Effector CD8-positive, alpha-beta T cell (primary cell): ENCODE measurements around the gene BBOX1.
"Not testable (repeated sequence)": the region's sequence is repeated elsewhere in the genome, so short reads cannot be mapped to it uniquely, and the experiment has no call there.

Experiments used
- DNase-seq: peaks from one replicate; lab custom pipeline; 2025; lab: John Stamatoyannopoulos, UW

Gene BBOX1

DNA sequence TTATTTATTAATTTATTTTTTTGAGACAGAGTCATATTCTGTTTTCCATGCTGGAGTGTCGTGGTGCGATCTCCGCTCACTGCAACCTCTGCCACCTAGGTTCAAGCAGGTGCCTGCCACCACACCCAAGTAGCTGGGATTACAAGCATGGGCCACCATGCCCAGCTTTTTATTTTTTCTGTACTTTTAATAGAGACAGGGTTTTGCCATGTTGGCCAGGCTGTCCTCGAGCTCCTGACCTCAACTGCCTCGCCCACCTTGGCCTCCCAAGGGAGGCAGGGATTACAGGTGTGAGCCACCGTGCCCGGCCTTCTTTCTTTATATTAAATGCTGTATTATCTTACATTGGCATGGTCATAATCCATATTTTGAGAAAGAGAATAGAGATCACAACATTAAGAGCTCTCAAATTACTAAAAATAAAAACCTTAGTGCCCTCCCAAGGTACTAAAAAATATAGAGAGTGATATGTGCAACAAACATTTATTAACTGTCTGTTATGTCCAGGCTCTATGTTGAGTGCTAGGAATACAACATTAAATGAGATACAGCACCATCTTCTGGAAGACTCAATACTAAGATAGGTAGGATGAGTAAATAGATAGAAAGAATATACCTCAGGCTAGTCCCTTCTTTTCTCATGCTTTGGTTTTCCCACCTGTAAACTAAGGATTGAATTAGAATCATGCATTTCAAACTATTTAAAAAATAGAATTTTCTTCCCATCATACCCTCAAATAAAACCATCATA lies 84.1 kb downstream of the BBOX1 start:
- DNase-seq: no peak

DNA sequence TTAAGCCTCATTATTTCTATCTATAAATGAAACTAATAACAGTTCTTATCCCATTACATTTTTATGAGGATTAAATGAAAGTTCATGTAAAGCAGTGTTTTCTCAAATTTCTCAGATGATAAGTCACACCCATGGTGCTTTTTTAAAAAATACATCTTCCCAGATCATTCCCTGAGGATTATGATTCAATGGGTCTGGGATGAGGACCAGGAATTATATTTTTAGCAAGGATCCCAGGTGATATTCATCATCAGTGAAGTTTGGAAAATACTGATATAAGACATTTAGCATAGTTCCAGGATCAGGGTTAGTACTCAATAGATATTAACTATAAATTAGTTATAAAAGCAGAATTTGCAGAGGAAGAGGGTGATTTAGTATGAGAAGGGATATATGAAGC lies 89.1 kb downstream of the BBOX1 start:
- DNase-seq: no peak

- no peak for DNase-seq
Observed at GRCh38 chr11:27130806-27131205, 90.2 kb downstream of the BBOX1 start.

- DNase-seq: not testable (repeated sequence)
Observed at GRCh38 chr11:27135924-27136329, 95.3 kb downstream of the BBOX1 start.

- DNase-seq: no peak
Observed at GRCh38 chr11:27138716-27139115, 98.1 kb downstream of the BBOX1 start.

- no peak for DNase-seq
Observed at GRCh38 chr11:27139742-27140367, 99.2 kb downstream of the BBOX1 start.

GRCh38 chr11:27141576-27141975 lies 101.0 kb downstream of the BBOX1 start:
- no peak for DNase-seq

DNA sequence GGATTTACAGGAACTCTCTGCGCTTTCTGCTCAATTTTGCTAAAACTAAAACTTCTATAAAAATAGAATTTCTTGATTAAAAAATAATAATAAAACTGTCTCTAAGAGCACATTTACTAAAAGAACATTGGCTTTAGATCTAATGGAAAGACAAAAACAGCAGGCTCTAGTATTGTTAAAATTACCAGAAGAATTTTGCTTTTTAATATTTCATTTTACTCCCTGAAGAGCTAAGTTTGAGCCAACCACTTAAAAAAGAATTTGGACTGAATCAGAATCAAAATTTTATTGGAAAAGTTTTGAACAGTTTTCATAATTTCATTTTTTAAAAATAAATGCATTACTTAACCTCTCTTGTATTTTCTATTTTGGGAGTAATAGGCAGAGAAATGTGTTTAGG lies 107.3 kb downstream of the BBOX1 start:
- no peak for DNase-seq

GRCh38 chr11:27148506-27148905 lies 107.9 kb downstream of the BBOX1 start:
- DNase-seq: no peak

GRCh38 chr11:27150098-27150497 lies 109.5 kb downstream of the BBOX1 start:
- DNase-seq: no peak

GRCh38 chr11:27153136-27153535 lies 112.5 kb downstream of the BBOX1 start:
- no peak for DNase-seq

DNA sequence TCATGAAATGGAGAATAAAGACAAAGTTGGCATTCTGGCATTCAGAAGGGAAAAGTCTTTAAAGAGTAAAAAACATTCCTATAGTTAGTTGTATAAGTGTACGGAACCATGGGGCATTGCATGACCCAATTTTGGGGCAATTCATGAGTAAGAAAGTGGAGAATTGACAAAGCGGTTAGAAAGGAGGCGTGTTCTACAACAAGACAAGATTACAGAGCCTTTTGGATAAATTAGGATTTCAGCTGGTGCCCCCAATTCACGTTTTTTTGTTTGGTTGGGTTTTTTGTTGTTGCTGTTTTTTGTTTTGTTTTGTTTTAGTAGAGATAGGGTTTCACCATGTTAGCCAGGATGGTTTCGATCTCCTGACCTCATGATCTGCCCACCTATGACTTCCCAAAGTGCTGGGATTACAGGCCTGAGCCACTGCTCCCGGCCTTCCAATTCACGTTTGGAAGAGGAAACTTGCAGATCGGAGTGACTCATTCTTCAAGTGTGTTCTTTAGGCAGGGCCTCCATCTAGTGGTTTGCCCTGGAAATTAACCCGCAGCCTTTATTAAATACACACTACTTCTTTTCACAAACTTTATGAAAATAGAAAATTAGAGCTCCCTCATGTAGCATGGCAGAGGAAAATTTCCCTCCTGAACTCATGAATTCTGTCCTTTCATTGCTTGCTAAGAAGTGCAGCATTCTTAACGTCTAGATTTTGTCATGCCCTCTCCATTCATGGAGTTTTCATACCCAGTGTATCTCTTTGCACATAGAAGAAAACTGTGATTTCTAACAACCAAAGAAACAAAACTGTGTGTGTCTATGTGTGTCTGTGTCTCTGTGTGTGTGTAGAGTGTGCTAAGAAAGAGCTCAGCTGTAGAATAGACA lies 118.1 kb downstream of the BBOX1 start:
- no peak for DNase-seq

DNA sequence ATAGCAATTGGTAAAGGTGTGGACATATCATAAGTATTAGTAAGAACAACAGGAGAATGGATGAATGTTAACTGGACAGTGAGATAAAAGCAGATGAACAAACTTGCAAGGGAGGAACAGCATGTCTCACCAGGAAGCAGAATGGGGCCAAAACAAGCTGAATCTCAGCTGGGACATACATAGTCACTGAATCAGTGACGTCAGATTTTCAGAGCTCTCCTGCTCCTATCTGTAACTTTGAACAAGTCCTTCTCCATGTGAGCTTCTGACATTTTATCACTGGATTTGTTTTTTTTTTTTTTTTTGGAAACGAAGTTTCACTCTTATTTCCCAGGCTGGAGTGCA lies 118.7 kb downstream of the BBOX1 start:
- DNase-seq: no peak

- no peak for DNase-seq
Observed at GRCh38 chr11:27161071-27161470, 120.5 kb downstream of the BBOX1 start.

DNA sequence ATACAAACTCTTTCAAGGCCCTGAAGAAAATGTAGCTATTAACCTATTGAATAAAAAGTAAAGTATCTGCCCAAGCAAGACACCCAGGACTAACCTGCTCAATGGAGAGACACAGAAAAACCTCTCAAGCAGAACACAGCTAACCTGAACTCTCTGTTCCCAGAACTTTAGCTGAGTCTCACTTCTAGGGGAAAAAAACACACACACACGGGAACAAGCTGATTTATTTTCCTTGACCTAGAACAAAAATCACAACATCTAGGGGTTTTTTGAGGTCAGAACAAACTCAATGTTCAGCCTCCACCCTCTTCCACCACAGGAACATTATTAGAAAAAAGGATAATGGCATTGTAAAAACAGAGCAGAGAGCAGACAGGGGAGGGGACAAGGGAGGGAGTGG lies 121.6 kb downstream of the BBOX1 start:
- DNase-seq: no peak

- DNase-seq: no peak
Observed at GRCh38 chr11:27166130-27166529, 125.5 kb downstream of the BBOX1 start.

GRCh38 chr11:27171376-27171958 lies 130.9 kb downstream of the BBOX1 start:
- no peak for DNase-seq

DNA sequence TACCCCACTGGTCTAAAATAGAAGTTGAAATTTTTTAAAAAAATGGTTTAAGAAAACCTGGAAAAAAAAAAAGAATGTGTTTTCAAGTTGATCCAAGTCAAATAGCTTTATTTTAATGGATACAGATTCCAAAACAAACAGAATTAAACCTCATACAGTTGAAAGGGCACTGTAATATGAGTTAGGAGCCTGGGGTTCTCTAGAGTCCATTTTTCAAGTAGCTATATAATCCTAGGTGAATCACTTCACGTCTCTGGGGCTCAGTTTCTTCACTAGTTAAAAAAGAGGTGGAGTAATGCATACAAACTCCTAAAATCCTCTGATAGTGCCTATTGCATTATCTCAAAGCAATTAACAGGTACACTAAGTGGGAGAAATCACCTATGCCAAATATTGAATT lies 132.9 kb downstream of the BBOX1 start:
- no peak for DNase-seq

DNA sequence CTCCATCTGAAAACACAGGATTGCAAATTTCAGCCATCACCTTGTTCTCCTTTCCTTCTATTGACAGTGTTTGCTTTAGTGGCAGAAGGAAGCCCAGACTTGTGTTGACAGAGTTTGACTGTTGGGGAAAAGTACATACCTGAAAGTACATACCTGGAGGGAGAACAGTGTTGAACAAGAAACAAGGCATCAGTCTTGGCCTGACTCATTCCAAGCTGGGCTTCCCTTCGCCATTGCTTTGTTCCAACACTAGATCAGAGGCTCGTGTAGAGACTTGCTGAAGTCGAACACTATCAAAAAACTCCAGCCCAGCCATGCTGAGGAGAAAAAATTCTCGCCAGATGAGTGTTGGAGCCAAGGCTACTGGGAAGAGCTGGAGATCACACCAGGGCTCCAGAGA lies 133.4 kb downstream of the BBOX1 start:
- no peak for DNase-seq

DNA sequence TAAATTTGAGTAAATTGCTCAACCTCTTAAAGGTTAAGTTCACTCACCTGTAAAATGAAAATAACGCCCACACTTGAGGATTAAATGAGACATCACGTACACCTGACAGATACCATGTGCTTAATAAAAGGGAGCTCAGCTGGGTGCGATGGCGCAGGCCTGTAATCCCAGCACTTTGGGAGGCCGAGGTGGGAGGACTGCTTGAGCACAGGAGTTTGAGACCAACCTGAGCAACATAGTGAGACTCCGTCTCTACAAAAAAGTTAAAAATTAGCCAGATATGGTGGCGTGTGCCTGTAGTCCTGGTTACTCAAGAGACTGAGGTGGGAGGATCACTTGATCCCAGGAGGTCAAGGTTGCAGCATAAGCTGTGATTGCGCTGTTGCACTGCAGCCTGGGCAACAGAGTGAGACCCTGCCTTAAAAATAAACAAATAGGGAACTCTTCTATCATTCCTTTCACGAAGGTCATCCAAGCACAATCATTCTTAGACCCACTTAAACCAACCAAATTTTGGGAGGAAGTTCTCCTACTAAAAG lies 134.1 kb downstream of the BBOX1 start:
- DNase-seq: no peak

DNA sequence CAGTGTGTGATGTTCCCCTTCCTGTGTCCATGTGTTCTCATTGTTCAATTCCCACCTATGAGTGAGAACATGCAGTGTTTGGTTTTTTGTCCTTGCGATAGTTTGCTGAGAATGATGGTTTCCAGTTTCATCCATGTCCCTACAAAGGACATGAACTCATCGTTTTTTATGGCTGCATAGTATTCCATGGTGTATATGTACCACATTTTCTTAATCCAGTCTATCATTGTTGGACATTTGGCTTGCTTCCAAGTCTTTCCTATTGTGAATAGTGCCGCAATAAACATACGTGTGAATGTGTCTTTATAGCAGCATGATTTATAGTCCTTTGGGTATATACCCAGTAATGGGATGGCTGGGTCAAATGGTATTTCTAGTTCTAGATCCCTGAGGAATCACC lies 134.9 kb downstream of the BBOX1 start:
- DNase-seq: not testable (repeated sequence)
